GDM1 (cell line): Measurements from ENCODE around the gene PTPRD.

Experiments
- DNase-seq: peaks from one replicate; lab custom pipeline; 2025; lab: John Stamatoyannopoulos, UW

The PTPRD gene

GRCh38 chr9:10268531-10269485, 344.0 kb downstream of the PTPRD start:
- DNase-seq: peak; percentile 12

- DNase-seq: no peak
Measured at GRCh38 chr9:10265153-10265631, 347.6 kb downstream of the PTPRD start.

GRCh38 chr9:10260501-10260900, 352.3 kb downstream of the PTPRD start:
- no peak for DNase-seq

DNA sequence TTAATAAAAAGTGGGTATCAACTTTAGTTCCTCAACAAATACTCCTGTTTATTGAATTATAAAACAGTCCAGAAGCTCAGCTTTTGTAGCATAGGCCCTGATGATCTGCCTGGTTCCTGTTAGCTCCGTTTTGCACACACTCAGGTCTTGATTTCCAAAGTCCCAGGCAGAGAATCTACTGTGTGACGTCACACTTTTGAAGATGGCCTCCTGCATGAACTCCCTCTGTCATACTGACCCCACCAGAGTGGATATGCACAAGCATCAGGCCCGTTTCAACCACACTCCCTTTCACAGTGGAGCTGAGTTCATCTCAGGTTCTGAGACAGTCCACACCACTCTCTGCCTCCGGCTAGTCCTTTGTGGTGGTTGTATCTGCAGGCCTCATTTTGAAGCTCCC, 353.1 kb downstream of the PTPRD start:
- DNase-seq: no peak

DNA sequence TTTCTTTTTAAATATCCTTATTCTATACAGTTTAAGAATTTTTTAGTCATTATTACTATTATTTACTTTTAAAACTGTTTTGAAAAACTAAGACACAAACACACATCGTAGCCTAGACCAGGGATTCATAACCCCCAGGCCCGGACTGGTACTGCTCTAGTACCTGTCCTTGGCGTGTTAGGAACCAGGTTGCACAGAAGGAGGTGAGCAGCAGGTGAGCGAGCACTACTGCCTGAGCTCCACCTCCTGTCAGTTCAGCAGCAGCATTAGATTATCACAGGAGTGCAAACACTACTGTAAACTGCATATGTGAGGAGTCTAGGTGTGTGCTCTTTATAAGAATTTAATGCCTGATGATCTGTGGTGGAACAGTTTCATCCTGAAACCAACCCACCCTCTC, 357.0 kb downstream of the PTPRD start:
- no peak for DNase-seq

GRCh38 chr9:10254338-10254737, 358.5 kb downstream of the PTPRD start:
- no peak for DNase-seq

DNA sequence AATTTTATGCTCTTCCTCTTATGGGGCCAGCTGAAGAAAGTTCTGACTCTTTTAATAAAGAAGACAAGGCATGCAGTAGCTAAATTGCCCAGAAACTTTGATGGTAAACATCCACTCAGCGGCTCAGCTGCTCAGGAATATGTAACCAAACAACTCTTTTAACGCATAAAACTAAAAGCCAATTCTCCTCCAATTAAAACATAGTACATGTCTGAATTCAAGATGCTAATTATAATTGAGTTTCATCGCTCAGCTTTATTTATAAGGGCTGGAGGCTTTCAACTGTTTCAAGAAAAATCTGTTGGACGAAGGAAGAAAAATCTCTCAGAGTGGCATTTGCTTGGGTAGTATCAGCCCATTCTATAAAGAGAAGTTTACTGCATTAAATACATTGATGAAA, 359.5 kb downstream of the PTPRD start:
- DNase-seq: no peak

DNA sequence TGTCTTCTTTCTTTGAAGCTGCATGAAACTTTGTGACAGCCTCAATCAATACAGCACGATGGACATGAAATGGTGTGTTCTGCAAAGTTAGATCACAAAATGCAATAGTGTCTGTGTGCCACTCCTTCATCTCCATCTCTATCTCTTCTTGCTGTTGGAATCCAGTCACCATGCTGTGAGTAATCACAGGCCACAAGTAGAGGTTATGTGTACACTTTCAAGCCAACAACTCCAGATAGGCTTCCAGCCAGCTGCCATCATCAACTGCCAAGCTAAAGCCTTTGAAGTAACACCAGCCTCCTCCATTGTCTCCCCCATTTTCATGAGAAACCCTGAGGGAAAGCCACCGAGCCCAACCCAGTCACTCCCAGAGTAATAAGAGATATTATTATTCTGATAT, 360.6 kb downstream of the PTPRD start:
- DNase-seq: no peak

DNA sequence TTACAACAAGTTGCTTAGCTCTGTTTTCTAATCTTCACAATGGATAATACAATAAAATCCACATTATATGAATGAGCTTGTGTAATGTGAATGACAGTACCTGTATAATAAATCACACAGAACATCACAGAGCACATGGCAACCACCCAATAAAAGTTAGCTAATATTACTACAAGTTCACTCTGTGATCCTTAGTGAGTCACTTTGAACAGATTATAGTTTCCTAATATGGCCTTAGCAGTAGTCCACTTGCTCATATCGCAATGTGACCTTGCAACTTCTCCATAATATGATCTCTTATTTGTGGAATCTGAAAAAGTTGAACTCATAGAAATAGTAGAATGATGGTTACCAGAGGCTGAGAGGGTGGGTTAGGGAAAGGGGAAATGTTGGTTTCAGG, 361.3 kb downstream of the PTPRD start:
- no peak for DNase-seq

DNA sequence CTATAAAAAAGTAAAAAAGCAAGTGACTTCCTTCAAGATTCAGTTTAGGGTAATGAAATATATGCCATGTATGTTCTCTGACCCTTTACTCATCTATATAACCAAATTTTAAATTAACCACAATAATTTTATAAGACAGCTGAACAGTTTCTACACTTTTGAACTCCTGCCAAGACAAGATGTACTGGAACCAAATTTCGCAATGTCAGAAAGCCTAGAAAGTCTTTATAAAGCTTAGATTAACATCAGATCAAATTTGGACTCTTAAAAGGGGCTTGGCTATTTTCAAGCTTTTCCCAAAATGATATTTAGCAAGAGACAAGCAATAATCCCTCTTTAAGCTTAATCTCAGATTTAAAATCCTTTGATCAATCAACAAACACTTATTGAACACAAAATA, 362.6 kb downstream of the PTPRD start:
- no peak for DNase-seq

DNA sequence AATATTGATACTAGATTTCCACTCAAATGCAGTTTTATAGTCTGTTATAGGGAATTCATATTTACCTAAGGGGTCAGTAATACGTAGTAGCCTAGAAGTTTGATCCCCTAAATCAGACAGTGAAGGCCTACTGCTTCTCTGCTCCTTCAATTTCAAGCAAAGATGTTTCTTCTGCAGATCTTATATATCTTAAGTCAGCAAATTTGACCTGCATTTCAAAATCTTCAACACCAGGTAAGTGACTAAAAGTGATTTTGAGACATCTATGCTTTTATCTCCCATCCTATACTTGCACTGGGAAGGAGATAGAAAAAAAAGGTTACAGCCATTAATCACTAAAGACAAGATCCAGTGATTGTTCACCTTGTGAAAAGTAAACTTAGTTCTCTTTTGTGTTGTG, 363.9 kb downstream of the PTPRD start:
- DNase-seq: no peak

DNA sequence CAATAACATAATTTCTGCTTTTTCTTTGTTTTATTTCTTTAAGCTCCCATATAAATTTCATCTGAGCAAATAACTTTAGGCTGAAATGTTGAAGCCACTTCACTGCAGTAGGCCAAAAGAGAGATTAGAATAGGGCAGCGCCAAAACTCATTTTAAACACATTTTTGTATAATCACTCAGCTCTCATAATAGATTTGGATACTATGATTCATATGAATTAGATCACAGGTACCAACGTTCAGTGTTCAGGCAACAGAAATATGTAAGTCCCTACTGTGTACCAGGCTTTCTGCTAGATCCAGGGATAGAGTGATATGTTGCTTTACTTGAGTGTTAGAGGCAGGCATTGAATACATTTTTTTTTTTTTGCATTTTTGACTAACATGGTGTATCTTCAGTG, 370.5 kb downstream of the PTPRD start:
- no peak for DNase-seq

DNA sequence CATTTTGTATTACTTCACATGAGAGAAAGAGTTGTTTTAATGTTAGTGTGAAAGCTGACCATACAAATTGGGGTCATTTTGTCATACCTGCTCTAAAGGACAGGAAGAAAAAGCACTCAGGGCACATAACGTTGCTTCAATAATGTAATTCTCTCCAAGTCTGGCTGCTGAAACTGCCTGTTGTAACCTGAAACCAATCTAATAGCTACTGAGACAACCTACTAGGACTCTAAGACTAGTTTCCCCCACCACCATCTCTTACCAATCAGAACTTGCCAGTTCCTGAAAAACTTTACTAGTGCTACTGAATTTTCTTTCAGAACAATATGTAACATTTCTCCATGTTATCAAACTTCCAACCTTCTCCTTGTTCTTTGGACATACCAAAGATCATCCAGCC, 374.7 kb downstream of the PTPRD start:
- DNase-seq: no peak

- DNase-seq: no peak
Measured at GRCh38 chr9:10237584-10237983, 375.2 kb downstream of the PTPRD start.

DNA sequence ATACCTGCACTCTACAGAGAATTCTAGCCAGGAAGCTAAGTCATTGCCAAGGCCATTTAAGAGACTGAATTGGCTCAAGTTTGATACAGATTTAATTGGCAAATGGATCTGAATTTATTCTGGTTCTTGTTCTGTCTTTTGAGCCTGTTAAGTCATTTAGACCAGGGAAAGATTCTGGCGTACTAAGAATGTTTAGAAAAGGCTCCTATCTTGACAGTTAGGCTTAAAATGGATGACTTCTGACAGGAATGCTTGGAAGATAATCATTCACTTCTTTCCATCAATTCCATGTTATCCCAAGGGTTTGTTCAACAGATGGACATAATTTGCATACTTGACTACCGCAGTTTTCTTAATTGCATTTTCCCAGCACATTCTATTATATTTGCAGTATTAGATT, 376.6 kb downstream of the PTPRD start:
- no peak for DNase-seq

GRCh38 chr9:10235376-10235775, 377.4 kb downstream of the PTPRD start:
- DNase-seq: no peak

GRCh38 chr9:10232352-10232930, 380.4 kb downstream of the PTPRD start:
- DNase-seq: no peak

DNA sequence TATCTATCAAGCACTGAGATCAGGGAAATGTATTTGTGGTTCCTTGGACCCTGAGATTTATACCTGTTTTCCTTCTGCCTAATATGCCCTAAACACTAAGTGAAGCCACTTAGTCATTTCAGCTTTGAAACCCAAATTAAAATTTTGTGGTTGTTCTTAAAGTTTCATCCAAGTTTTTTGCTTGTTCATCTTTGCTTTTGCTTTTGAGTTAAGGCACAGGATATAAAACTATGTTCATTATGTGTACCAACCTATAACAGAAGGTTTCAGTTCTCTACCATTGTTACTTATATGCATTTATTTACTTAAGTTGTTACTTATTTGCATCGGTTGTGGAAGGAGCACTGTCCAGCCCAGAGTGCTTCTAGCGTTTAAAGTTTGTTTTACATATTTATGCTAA, 382.3 kb downstream of the PTPRD start:
- DNase-seq: no peak

- DNase-seq: no peak
Measured at GRCh38 chr9:10228082-10228481, 384.7 kb downstream of the PTPRD start.

GRCh38 chr9:10226996-10227395, 385.8 kb downstream of the PTPRD start:
- DNase-seq: no peak

DNA sequence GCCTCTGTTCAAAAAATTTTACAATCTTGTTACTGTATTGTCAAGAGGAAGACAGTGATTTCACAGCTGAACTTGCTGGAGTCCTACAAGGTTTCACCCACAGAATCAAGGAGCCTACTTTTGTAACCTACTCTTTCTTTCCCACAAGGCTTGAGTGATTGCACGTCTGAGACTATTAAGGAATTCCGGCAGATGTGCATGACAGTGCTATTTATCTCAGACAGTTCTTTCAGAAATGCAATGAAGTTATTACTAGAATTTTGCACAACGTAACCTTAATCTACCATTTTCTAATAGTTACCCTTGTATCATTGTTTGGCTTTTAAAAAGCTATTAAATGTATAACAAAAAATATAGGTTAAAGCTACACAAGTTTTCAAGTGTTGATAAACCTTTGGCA, 400.1 kb downstream of the PTPRD start:
- DNase-seq: no peak

DNA sequence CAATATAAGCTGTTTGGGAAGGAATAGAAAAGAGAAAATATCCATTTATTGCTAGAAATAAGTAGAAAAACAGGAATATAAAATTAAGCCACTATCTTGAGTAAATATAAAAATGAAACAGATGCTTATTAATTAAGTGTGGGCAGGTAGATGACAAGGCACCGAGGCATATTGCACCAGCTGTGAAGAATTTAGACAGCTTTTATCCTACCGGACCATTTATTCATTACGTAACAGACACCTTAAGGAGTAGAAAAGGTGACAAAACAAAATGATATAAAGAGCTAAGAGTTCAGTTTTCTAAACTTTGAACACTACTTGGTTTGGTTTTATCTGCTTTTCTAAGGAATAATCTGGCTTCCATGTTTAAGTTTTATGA, 404.1 kb downstream of the PTPRD start:
- no peak for DNase-seq

DNA sequence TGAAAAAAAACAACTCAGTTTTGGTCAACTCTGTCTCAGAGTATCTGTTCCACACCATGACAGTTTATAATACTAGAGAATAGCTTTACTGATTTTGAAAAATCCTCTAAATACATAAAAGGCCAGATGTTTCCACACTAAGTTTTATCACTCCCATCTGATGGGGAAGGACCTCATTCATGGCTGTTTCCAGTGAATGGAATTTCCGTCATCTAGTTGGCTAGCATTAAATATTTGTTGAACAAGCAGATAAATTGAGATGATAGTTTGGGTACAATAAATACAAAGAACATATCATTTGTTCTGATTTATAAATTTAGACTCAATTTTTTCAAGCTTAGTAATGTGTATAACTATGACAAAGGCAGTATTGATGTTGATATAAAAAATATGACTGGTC, 408.5 kb downstream of the PTPRD start:
- DNase-seq: no peak

DNA sequence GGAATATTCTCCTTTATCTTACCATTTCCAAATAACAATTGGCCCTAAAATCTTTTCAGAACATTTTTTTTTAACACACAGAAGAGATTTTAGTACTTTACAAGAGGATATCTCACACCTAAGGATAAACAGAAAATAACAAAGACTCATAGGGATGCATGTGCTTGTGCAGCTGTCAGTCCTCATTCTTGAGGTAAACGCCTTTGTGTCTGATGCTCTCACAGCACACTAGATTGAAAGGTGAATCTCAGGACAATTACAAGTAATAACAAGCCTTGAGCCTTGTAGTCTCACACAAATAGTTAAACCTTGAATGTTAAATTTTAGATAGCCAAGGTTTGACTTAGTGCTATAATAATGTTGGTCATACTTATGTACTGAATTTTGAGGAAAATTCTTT, 439.2 kb downstream of the PTPRD start:
- no peak for DNase-seq
